Hepatocyte (in vitro differentiated cells): ENCODE data around the gene MDGA2.

Experiments
- EZH2 ChIP-seq: fragments of 200-600 bp; sonication (generic); IDR thresholded peaks from 2 replicates; pipeline ENCODE4 v1.6.1; 2016; ENCODE audit warnings: antibody characterized with exemption, mild to moderate bottlenecking, borderline replicate concordance
- TF ChIP-seq, protein P1 (sequence below): fragments of 200-600 bp; sonication (generic); IDR thresholded peaks from 2 replicates; pipeline ENCODE4 v1.5.1; 2016; ENCODE audit warnings: antibody characterized with exemption, mild to moderate bottlenecking; ENCODE audit not compliant: poor library complexity

DNA sequence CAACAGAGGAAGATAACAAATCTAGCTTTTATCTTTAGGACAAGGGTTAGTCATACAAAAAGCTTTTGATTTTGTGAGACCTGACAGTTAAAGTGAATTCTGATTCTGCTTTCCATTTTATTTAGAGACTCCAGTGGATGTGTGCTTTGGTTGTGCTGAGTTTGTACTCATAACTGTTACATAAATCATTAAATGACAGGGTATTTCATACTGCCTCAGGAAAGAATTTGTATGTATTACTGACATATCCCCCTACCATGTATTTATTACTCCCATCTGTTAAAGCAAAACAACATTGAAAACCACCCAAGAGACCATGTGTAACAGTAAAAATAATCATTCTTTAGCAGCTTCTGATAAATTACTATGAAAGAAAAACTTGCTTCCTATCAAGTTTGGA is 780.9 kb downstream of the MDGA2 start:
- TF ChIP-seq, protein P1, sequence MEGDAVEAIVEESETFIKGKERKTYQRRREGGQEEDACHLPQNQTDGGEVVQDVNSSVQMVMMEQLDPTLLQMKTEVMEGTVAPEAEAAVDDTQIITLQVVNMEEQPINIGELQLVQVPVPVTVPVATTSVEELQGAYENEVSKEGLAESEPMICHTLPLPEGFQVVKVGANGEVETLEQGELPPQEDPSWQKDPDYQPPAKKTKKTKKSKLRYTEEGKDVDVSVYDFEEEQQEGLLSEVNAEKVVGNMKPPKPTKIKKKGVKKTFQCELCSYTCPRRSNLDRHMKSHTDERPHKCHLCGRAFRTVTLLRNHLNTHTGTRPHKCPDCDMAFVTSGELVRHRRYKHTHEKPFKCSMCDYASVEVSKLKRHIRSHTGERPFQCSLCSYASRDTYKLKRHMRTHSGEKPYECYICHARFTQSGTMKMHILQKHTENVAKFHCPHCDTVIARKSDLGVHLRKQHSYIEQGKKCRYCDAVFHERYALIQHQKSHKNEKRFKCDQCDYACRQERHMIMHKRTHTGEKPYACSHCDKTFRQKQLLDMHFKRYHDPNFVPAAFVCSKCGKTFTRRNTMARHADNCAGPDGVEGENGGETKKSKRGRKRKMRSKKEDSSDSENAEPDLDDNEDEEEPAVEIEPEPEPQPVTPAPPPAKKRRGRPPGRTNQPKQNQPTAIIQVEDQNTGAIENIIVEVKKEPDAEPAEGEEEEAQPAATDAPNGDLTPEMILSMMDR: no peak
- TF ChIP-seq EZH2: no peak
